ENCODE measurements around the gene HSPB2.
A peak's percentile ranks its signal among the peaks of the same experiment; 100 is the strongest.
"Not testable (repeated sequence)": the region's sequence is repeated elsewhere in the genome, so short reads cannot be mapped to it uniquely, and the experiment has no call there.

Gene HSPB2, protein sequence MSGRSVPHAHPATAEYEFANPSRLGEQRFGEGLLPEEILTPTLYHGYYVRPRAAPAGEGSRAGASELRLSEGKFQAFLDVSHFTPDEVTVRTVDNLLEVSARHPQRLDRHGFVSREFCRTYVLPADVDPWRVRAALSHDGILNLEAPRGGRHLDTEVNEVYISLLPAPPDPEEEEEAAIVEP

DNA sequence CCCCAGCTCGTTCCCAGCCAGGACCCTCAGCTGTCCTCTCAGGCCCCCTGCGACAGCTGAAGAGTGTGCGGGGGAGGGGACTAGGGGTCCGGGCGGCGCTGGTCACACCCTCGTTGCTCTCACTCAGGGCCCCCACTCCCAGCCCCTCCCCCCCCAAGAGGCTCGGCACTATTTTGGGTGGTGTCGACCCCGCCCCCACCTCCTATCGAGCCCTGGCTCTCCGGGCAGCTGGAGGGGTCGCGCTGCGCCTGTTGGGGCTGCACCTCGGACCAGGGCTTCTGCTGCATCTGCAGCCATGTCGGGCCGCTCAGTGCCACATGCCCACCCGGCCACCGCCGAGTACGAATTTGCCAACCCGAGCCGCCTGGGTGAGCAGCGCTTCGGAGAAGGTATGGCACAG is at the start of gene HSPB2:
Gene HSPB2, plus strand, starts transcription at position 200 of the 400 bp plus-strand sequence. Its CDS starts 96 bp downstream, at position 296.
- DNase-seq, result no peak

DNA sequence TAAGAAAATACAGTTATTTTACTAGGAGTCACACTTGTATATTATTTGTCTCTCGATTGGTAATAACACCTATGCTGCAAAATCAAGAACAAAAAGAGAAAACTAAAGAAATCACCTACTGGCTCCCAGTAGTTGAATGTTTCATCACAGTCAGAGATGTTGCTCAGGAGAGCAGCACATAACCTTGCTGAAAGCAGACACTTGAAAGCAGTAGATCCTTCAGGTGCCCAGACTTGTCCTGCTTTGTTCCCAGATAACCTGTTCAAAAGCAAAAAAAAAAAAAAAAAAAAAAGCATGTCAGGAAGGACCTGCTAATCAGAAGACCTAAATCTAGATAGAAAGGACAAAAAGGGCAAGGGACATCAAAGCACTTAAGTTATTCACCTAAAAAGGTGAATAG is 42.4 kb upstream of the HSPB2 start:
- DNase-seq, result no peak

- DNase-seq, result no peak
These were observed 42.0 kb upstream of the HSPB2 start for GRCh38 chr11:111870522-111870885.

GRCh38 chr11:111870886-111871692 is 41.4 kb upstream of the HSPB2 start, which contains the start of gene ALG9:
ALG9 (minus strand) TSS chr11:111871581; CDS start chr11:111871482, 99 bp downstream.
- DNase-seq, result no peak

GRCh38 chr11:111871693-111872161 is 40.8 kb upstream of the HSPB2 start:
- DNase-seq, result no peak

DNA sequence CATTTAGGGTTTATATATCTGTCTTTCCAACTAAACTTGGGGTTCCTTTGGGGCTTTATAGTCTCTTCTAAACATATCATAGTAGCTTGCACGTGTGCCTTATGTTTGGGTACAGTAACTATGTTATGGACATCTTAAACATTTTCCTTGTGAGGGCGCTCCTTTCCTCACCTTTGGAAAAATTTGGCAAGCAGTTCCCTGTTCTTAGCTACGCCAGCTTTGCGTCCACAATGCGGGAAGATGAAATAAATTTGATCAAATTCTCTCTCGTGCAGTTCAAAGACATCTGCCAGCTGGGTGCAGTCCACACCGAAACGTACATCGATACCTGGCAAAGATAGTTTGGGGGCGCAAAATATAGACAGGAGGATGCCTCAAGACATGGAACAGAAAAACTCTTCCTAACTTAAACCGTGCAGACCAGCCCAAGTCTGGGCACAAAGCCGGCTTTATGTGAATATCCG is 34.1 kb upstream of the HSPB2 start:
- no peak for DNase-seq

GRCh38 chr11:111878849-111879636 is 33.5 kb upstream of the HSPB2 start, which contains the start of the genes CFAP68 and FDXACB1:
CFAP68 (plus strand) TSS chr11:111879541; CDS start chr11:111879561, 20 bp downstream.
FDXACB1 (minus strand) TSS chr11:111879165; CDS start chr11:111879132, 33 bp downstream.
- peak; percentile 45 for DNase-seq

GRCh38 chr11:111879637-111879960 is 32.9 kb upstream of the HSPB2 start:
- DNase-seq, result no peak

DNA sequence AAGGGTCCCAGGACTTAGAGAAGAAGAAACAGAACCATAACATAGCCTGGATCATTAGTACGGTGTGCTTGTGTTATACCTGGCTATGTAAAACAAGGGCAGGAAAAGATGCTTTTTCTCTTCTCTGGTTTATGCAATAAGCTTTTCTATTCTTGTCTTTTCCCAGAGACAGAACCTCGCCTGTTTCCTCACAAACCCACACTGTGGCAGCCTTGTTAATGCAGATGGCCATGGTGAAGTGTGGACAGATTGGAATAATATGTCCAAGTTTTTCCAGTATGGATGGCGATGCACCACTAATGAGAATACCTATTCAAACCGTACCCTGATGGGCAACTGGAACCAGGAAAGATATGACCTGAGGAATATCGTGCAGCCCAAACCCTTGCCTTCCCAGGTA is 30.3 kb upstream of the HSPB2 start:
- DNase-seq, result no peak

DNA sequence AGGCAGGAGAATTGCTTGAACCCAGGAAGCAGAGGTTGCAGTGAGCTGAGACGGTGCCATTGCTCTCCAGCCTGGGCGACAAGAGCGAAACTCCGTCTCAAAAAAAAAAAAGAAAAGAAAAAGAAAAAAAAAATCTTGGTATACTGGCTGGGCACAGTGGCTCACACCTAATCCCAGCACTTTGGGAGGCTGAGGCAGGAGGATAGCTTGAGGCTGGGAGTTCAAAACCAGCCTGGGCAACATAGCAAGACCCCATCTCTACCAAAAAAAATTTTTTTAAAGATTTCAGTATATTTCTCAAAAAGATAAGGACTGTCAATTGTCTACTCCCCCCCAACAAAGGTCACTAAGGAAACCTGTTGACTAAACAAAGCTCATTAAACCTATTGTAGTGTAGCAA is 27.5 kb upstream of the HSPB2 start:
- not testable (repeated sequence) for DNase-seq

DNA sequence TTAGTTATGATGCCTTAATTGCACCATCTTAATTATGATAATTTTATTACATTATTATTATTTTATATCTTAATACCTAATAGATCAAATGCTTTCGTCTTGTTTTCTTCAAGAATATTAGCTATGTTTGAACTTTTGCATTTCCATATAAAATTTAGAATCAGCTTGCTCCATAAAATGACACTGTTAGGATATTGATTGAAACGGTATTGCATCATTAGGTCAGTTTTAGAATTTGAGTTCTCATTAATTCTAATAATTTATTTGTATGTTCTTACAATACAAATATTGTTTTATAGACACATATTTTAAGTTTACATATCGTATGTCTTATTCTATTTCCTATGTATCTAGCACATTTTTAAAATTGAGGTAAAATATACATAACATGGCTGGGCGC is 26.5 kb upstream of the HSPB2 start:
- DNase-seq, result no peak

DNA sequence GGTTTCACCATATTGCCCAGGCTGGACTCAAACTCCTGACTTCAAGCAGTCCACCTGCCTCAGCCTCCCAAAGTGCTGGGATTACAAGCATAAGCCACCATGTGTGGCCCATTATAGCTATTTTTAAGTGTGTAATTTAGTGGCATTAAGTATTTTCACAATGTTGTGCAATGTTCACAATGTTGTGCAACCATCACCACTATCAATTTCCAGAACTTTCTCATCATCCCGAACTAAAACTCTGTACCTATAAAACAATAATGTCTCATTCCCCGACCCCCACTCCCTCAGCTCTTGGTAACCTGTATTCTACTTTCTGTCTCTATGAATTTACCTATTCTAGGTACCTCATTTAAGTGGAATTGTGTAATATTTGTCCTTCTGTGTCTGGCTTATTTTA is 25.7 kb upstream of the HSPB2 start:
- no peak for DNase-seq

- no peak for DNase-seq
These were observed 7.1 kb upstream of the HSPB2 start for GRCh38 chr11:111905411-111905810.

DNA sequence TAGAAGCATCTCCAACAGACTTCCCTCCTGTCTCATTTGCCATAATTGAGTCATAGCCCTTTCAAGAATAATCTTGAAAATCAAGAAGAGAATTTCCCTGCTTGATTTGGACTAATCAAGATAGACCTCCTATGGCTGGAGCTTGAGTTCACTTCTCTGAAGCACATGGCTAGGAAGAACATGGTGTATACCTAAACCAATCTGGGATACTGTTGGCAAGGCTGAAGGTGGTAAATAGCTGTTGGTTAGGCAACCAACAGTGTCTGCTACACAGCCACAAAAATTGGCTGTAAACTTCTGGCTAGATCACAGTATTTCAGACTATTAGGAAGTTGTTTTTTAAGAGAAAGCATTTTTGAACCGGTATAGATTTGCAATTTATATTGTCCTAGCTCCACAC is 5.9 kb upstream of the HSPB2 start:
- no peak for DNase-seq

GRCh38 chr11:111908639-111909305 is 3.8 kb upstream of the HSPB2 start:
- DNase-seq, result no peak

GRCh38 chr11:111909378-111909777 is 3.2 kb upstream of the HSPB2 start:
- no peak for DNase-seq

GRCh38 chr11:111910676-111911562 is 1.6 kb upstream of the HSPB2 start:
- no peak for DNase-seq

DNA sequence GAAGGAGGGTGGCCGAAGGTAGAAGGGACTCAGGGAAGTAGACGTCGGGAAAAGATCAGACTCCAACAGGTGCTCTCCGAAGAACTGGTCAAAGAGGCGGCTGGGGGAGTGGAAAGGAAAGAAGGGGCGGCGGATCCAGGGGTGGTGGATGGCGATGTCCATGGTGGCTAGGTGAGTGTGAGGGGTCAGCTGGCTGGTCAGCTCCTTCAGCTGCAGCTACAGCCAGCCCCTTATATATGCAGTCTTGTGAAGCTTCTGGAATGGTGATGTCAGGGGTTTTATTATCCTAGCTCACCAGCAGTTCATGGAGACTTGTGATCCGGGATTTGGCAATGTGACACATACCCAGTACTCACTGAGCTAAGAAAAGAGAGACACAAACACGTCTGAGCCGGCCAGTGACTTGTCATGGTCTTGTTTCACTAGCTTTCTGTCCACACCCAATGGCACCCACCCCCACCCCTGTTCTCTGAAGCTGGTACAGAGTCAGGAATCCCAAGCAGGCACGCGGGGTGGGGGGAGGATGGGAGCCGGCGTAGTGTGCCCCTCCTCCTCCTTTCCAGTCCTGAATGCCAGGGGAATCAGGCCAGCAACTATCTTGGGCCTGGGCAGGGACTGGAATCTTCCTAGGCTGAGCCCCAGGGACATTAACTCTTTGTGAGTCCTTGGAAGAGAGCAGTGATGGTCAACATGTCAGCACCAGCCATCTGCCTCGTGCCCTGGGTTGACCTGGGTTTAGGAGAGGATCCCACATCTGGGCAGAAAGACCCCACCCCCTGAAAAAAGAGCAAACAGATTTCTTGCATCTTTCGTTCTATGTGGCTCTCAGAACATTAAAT is 752 bp upstream of the HSPB2 start, which contains the start of gene CRYAB:
Gene CRYAB, minus strand, starts transcription at position 208 of the 839 bp plus-strand sequence. Its CDS starts 46 bp downstream, at position 162.
- peak; percentile 25 for DNase-seq

DNA sequence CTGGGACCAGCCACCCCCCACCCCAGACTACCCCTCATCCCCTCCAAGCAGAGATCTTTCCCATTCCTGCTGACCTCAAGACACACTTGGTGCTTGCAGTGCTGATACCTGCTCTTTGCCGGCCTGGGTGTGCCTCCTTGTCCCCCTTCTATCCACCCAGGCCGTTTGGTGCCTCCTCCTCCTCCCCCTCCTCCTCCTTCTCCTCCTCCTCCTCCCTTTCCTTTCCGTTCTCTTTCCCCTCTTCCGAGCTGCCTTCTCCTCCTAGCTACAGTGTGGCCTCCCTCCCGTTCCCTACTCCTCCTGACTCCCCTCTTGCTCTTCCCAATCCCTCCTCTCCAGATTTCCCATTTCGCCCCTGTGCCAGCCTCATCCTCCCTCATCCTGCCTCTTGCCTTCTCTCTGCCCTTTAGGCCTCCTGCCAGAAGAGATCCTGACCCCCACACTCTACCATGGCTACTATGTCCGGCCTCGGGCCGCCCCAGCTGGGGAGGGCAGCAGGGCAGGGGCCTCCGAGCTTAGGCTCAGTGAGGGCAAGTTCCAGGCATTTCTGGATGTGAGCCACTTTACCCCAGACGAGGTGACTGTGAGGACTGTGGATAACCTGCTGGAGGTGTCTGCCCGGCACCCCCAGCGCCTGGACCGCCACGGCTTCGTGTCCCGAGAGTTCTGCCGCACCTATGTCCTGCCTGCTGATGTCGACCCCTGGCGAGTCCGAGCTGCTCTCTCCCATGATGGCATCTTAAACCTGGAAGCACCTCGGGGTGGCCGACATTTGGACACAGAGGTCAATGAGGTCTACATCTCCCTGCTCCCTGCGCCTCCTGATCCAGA is 712 bp downstream of the HSPB2 start:
- DNase-seq, result no peak

GRCh38 chr11:111913997-111914396 is 1.5 kb downstream of the HSPB2 start:
- no peak for DNase-seq

Measured in cortex of kidney (tissue), 1 donor.